HG03025 (cell line): Measurements from ENCODE around the gene OR2H2.
A peak's percentile ranks its signal among the peaks of the same experiment; 100 is the strongest.

Source experiments
- ATAC-seq: cut with Tn5 transposase; IDR thresholded peaks from one replicate; pipeline ENCODE4 v1.9.1; 2021; ENCODE audit warnings: mild to moderate bottlenecking, moderate library complexity; ENCODE audit not compliant: unreplicated experiment, low FRiP score

The OR2H2 gene

DNA sequence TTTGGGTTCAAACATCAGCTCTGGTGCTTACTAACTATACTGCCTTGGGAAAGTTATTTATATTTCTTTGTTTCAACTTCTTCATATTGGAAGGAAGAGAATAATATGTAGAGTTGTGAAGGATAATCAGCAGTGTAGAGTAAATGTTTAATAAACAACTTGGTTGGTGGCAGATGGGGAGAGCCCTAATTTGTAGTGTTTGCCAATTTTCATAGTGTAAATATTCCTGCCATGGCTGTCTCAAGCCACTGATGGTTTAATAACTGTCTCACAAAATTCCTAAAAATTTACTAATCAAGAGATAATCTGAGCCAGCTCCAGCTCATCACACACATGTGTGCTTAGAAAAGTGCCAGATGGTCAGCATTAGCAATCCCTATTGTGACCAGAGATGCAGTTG, at the start of gene OR2H2:
Gene OR2H2, plus strand, starts transcription at position 301 of the 400 bp plus-strand sequence. CDS start 2,824 bp downstream, outside the sequence.
- no peak for ATAC-seq

DNA sequence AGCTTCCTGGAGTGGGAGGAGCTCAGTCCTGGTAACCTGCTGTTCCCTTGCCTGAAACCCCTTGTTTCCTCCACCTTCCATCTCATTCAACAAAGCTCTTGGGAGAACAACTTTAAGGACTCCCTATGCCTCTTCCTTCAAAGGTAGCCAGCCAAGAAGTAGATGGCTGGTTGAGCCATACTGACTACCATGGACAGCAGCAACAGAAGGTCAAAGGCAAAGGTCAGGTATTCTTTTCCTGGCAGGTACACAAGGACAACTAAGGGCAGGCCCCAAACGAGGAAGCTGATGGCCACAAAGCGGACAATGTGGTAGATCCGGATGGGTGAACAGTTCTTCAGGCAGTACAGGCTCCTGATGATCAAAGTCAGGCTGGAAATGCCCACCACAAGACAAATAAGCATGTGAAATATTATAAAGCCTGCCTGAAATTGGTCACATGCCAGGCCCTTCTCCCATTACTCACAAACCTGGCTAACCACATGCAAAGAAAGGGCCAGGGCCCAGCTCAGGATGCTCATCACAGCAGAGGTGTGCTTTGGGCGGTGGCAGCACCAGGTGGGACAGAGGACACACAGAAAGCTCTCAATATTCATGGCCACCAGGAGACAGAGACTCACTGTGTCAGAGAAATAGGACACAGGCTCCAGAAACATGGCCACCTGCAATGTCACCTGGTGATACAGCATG, 47.1 kb upstream of the OR2H2 start:
- no peak for ATAC-seq

DNA sequence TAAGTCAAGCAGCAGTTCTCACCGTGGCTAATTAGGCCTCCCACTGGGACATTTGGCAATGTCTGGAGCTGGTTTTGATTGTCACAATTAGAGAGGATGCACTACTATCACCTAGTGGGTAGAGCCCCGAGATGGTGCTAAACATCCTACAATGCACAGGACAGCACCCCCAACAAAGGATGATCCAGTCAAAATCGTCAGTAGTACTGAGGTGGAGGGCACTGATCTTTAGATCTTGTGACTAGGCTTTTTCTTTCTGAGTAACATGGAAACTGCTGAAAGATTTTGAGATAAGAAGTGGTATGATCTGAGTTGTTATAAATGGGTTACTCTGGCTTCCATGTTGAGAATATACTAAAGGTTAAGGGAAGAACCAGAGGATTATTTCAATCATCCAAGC, 37.3 kb upstream of the OR2H2 start:
- ATAC-seq, result no peak

DNA sequence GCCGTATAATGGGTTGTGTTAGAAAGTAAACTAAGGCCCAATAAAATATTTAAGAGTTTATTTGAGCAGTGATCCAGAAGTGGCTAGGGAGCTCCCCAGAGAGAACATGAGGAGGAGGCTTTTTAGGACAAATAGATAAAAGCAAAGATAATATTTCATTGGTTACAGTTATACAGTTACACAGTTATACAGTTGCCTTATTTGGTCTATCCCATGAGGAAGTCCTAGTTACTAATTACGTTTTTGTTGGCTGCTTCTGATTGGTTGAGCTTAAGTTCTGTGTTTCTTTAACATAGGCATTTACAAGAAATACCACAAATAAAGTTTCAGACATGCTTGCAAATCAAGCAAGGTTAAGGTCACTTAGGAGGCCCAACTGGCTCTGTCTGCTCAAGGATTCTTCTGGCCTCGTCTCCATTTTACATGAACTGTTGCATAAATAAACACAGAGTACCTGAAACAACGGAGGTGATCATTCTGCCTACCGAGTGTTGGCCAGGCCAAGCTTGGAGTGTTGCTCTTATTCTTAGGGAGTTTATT, 32.3 kb upstream of the OR2H2 start:
- ATAC-seq, result peak; percentile 85

DNA sequence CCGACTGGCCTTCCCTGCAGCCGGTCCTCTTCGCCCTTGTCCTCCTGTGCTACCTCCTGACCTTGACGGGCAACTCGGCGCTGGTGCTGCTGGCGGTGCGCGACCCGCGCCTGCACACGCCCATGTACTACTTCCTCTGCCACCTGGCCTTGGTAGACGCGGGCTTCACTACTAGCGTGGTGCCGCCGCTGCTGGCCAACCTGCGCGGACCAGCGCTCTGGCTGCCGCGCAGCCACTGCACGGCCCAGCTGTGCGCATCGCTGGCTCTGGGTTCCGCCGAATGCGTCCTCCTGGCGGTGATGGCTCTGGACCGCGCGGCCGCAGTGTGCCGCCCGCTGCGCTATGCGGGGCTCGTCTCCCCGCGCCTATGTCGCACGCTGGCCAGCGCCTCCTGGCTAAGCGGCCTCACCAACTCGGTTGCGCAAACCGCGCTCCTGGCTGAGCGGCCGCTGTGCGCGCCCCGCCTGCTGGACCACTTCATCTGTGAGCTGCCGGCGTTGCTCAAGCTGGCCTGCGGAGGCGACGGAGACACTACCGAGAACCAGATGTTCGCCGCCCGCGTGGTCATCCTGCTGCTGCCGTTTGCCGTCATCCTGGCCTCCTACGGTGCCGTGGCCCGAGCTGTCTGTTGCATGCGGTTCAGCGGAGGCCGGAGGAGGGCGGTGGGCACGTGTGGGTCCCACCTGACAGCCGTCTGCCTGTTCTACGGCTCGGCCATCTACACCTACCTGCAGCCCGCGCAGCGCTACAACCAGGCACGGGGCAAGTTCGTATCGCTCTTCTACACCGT, 31.5 kb upstream of the OR2H2 start:
- ATAC-seq, result no peak

DNA sequence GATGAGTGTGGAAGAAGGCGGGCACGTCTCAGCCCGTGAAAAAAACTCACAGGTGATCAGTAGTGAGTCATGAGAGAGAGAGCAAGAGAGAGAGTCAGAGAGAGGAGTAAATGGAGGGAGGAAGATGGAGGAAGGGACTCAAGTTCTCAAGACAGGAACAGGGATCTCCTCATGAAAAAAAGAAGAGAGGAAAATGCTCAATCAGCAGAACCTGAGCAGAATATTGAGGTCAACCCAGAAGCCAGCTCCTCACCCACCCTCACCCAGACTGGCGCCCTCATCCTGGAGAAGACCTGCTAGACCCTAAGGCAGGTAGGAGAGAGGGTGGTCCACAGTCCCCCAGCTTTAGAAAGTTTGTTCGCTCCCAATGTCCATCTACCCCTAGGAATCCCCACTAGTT, 30.2 kb upstream of the OR2H2 start:
- ATAC-seq, result no peak

DNA sequence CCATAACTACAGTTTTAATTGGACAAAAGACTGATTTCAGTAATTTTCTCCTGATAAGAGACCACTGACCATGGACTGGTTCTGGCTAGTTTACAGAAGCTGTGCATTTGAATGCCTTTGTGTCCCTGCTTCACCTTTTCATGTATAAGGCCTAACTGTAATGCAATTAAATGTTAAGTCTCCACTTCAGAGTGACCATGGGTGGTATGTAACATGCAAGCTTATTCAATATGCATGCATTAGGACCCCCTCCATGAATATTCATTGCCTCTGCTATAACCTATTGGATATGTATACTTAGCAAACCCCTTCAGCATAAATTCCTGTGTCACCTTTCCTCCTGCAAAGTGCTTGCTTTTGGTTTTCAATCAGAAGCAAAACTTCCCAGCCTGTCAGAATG, 27.6 kb upstream of the OR2H2 start:
- no peak for ATAC-seq

DNA sequence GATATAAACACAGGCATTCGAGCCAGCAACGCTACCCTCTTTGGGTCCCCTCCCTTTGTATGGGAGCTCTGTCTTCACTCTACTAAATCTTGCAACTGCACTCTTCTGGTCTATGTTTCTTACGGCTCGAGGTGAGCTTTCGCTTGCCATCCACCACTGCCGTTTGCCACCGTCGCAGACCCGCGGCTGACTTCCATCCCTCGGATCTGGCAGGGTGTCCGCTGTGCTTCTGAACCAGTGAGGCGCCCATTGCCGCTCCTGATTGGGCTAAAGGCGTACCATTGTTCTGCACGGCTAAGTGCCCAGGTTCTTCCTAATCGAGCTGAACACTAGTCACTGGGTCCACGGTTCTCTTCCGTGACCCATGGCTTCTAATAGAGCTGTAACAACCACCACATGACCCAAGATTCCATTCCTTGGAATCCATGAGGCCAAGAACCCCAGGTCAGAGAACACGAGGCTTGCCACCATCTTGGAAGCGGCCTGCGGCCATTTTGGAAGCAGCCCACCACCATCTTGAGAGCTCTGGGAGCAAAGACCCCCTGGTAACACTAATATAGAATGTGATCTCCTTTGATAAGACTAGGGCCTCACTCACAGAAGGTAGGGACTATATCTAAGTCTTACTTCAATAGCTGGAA, 26.4 kb upstream of the OR2H2 start:
- ATAC-seq, result no peak

DNA sequence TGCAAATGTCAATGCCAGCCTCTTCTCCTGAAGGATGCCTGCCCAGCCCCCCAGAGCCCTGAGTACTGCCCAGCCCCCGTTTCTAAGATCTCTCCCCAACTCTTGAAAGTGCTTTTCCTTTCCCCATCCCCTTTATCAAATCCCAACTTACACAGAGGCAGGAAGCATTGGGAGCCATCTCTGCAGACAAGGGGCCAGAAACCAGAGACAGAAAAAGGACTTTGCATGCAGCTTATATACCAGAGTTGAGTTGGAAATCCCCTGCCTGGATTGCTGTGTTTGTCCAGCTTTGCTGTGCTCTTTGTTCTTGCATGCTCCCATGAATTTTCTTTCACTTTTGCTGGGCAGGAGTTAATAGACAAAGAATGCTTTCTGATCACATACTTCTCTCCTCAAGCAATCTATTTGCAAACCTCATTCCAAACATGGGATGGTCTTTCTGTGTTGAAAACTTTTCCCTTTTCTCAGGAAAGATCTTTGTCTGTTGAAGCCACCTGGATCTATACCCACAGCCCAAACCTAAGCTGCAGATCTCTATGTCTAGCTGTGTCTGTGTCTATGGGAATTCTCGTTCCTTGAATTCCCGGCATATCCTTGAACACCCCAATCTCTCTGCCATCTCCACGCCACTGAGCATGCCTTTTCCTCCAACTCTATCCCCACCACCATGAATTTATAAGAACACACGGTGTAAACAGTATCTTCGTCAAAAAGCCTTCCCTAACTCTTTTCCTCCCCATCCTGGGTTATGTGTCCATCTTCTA, 25.2 kb upstream of the OR2H2 start, which contains the start of gene UBD:
Gene UBD, minus strand, starts transcription at position 209 of the 764 bp plus-strand sequence. Its CDS starts 31 bp downstream, at position 178.
- no peak for ATAC-seq

DNA sequence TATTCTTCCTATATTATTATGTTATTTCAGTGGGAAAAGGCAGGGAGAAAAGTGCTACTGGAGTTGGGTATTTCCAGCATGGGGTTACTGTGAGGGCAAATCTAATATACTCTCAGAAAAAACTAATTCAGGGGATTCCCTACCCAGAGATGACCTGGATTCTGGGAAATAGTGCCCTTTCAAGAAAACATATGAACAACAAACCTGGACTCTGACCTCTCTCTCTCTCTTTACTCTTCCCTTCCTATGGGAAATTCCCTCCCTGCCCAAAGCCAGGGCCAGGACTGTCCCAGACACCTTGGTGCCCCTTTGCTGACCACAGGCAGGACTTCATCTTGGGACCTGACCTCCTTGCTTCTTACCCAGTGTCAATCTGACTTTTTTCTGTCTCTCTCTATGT, 23.8 kb upstream of the OR2H2 start:
- ATAC-seq, result no peak

DNA sequence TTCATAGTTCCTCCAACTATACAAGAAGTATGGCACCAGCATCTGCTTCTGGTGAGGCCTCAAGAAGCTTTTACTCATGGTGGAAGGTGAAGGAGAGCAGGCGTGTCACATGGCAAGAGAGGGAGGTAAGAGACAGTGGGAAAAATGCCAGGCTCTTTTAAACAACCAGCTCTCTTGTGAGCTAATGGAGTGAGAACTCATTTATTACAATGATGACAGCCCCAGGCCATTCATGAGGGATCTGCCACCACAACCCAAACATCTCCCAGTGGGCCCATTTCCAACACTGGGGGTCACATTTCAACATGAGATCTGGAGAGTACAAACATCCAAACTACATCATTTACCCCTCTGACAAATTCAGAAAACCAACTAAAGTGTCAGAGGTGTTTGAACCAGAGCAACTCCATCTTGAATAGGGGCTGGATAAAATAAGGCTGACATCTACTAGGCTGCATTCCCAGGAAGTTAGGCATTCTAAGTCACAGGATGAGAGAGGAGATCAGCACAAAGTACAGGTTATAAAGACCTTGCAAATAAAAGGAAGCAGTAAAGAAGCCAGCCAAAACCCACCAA, 23.2 kb upstream of the OR2H2 start:
- no peak for ATAC-seq

DNA sequence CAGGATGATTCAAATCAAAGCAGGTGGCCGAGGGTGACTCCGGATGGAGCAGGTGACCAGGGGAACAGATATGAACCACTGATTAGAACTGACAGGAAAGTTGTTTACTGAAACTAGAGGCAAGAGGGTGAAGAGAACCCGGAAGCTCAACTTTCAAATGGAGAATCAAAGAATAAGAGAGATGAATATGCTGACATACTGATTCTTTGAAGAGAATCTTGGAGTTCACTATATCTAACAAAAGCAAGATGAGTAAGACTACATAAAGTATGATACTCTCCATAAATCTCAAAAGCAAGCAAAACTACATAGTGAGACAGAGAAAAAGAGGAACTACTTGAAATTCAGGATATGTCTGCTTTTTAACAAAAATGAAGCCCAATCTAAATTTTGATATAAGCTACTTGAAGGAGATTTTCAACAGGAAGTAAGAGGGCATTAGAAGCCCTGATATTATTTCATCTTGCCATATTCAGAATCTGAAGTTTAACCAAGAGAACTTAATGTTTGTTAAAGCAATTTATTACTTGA, 21.4 kb upstream of the OR2H2 start:
- ATAC-seq, result no peak

DNA sequence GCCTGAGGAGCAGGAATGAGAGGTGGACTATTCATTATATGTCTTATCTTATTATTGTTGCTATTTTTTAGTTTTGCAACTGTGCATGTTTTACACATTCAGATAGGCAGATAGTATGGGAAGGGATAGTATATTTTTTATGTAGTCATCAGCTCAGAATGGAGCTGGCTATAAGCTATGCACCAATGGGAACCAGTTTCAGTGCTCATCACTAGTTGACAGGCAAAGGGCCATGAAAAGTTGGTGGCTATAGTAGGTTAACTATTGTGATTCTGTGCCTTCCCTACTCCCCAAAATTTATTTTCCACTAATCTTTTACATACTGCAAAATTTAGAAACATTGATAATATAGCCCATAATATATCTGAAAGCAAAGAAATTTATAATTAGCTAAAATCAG, 20.0 kb upstream of the OR2H2 start:
- ATAC-seq, result no peak

DNA sequence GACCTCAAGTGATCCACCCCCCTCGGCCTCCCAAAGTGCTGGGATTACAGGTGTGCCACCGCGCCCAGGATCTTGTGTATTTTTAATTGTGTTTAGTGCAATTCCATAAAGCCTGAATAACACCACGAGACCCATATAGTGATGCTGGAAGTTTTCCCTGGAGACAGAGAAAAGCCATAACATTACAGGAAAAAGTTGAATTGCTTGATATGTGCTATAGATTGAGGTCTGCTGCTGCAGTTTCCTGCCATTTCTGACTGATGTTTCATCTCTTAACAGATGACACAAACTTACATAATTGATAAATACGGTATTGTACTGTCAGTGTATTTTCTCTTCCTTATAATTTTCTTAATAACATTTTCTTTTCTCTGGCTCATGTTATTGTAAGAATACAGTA, 18.1 kb upstream of the OR2H2 start:
- no peak for ATAC-seq

DNA sequence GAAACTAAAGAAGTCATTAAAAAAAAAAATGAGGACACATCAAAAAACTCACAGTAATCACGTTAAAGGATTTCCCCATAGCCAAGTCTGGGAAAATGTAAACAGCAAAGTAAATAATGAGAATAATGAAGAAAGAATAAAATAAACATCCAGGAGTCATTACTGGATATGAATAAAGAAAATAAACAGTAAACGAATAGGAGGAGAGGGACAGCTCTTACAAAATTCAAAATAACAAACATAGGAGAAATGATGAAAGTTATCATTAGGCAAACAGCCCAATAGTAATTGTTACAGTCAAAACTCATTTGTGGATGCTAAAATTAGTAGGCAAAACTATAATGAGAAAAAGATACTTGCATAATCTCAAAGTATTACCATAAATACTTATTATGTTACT, 17.4 kb upstream of the OR2H2 start:
- no peak for ATAC-seq

DNA sequence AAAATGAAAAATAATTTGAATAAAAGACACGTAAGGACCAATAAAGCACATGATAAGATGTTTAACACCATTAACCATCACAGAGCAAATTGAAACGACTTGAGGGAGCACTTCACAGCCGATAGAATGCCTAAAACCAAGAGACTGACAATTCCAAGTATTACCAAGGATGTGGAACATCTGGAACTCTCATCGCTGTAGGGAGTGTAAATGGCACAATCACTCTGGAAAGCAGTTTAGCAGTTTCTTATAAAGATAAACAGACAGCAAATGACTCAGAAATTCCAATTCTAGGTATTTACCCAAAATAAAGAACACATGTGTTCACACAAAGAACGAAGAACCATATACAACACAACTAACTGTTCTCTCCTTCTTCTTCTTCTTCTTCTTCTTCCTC, 16.9 kb upstream of the OR2H2 start:
- ATAC-seq, result no peak

DNA sequence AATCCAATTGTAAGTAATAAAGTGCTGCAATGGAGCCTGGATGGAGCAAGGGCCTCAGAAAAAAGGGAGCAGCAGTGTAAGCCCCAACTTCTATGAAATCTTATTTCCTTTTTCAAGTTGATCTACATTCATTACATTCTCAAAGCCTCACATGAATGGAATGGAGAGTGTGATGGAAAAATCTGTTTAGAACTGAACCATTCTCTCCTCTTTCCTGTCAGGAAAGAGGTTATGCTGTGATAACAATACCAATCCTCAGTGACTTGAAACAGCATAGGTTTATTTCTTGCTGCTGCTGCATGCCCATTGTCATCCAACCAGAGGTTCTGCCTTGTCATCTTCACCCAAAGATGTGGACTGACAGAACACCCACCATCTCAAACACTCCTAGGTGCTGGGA, 8.9 kb upstream of the OR2H2 start:
- no peak for ATAC-seq

DNA sequence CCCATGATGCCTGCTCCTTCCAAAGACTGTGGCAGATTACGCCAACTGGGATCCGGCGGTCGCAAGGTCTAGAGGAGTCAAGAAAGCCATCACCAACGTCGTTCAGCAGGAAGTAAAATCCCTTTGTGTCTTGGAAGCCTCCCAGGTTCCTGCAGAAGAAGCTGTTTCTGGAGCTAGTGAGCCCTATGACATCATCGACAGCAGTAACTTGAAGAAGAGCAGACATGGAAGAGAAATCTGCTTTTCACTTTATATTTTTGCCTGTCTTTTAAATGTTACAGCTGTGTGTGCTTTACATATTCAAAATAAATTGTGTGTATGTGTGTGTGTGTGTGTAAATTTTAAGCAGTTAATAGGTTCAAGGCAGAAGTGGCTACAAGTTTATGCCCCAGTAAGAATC, 7.4 kb upstream of the OR2H2 start:
- no peak for ATAC-seq

DNA sequence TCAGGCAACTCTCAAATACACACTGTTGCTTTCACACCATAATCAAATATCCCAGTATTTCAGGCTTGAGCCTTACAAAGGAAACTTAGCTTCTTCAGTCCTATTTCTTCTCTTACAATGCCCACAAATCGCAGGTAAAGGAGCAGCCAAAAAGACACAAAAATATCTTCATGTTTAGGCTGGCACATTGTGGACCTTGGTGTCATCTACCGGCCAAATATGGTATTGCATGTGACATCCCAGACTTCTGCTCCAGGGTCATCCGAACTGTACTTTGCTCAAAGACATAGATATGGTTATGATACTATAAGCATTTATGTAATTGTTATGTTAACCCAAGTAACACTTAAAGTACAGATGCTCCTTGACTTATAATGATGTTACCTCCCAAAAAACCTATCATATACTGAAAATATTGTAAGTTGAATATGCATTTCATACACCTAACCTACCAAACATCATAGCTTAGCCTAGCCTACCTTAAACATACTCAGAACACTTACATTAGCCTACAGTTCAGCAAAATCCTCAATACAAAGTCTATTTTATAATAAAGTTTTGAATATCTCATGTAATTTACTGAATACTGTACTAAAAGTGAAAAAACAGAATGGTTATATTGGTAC, 4.6 kb downstream of the OR2H2 start:
- no peak for ATAC-seq
